ENCODE measurements around the gene PDE7B.

Gene PDE7B

DNA sequence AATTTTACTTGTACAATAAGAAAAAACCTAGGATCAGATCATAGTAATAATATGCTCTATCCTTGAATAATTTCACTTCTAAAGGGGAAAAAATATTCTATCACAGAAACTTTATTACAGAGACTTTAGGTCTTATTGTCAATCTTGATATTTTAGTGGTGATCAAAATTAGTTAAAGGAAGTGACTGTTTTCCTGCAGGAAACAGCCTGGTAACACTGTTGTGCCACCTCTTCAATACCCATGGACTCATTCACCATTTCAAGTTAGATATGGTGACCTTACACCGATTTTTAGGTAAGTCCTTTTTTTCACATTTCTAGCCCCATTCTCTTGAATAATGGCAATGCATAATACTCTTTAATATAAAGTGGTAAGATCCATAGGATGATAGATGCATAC lies 299.5 kb downstream of the PDE7B start:
- H3F3A ChIP-seq (ENCODE audit: insufficient read depth, low read length) = no peaks in the 10 kb centered on the region
- DNase-seq = no peak
- H3K79me2 ChIP-seq (ENCODE audit: low read length) = no peaks in the 10 kb centered on the region
- no peaks in the 10 kb centered on the region for H3K9me3 ChIP-seq (replicated peaks; ENCODE audit: insufficient read depth, low read length)
- no peak overlapping the region for H3K27ac ChIP-seq (ENCODE audit: low read length)
- no peak overlapping the region for H2AFZ ChIP-seq (ENCODE audit: low read length)
- no peaks in the 10 kb centered on the region for H3K36me3 ChIP-seq (replicated peaks; ENCODE audit: insufficient read depth, low read length)
- H3K9ac ChIP-seq (ENCODE audit: low read length) = no peak overlapping the region
- no peak overlapping the region for H3K4me2 ChIP-seq (ENCODE audit: low read depth, low read length)
- no peaks in the 10 kb centered on the region for H3K27me3 ChIP-seq (replicated peaks; ENCODE audit: insufficient read depth, low read length)
- TF ChIP-seq EZH2 (optimal IDR thresholded peaks at IDR 0.05; ENCODE audit: low read depth, low read length) (no peak), EZH2phosphoT487 (IDR thresholded peaks at IDR 0.05; ENCODE audit: low read length) (no peak)
- TF ChIP-seq, protein P1, sequence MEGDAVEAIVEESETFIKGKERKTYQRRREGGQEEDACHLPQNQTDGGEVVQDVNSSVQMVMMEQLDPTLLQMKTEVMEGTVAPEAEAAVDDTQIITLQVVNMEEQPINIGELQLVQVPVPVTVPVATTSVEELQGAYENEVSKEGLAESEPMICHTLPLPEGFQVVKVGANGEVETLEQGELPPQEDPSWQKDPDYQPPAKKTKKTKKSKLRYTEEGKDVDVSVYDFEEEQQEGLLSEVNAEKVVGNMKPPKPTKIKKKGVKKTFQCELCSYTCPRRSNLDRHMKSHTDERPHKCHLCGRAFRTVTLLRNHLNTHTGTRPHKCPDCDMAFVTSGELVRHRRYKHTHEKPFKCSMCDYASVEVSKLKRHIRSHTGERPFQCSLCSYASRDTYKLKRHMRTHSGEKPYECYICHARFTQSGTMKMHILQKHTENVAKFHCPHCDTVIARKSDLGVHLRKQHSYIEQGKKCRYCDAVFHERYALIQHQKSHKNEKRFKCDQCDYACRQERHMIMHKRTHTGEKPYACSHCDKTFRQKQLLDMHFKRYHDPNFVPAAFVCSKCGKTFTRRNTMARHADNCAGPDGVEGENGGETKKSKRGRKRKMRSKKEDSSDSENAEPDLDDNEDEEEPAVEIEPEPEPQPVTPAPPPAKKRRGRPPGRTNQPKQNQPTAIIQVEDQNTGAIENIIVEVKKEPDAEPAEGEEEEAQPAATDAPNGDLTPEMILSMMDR (IDR thresholded peaks at IDR 0.05; ENCODE audit: low read length) = no peak
- no peaks in the 10 kb centered on the region for H4K20me1 ChIP-seq (ENCODE audit: insufficient read depth, low read length)
- no peaks in the 10 kb centered on the region for H3K4me1 ChIP-seq (ENCODE audit: low read length)
- H3K4me3 ChIP-seq (ENCODE audit: low read length) = no peak overlapping the region
- no peaks in the 10 kb centered on the region for H3K9me2 ChIP-seq (replicated peaks; ENCODE audit: insufficient read depth, low read length)

GRCh38 chr6:136153707-136154375 lies 302.3 kb downstream of the PDE7B start:
- Histone ChIP-seq H3K4me2 (ENCODE audit: low read depth, low read length) (no peak overlapping the region), H4K20me1 (ENCODE audit: insufficient read depth, low read length) (no peaks in the 10 kb centered on the region), H3K9ac (ENCODE audit: low read length) (no peak overlapping the region), H3K79me2 (ENCODE audit: low read length) (no peaks in the 10 kb centered on the region), H3K27ac (ENCODE audit: low read length) (no peak overlapping the region), H3K36me3 (replicated peaks; ENCODE audit: insufficient read depth, low read length) (no peaks in the 10 kb centered on the region), H3K27me3 (replicated peaks; ENCODE audit: insufficient read depth, low read length) (no peaks in the 10 kb centered on the region), H3K4me1 (ENCODE audit: low read length) (no peaks in the 10 kb centered on the region), H2AFZ (ENCODE audit: low read length) (no peak overlapping the region), H3K4me3 (ENCODE audit: low read length) (no peak overlapping the region), H3K9me3 (replicated peaks; ENCODE audit: insufficient read depth, low read length) (no peaks in the 10 kb centered on the region), H3F3A (ENCODE audit: insufficient read depth, low read length) (no peaks in the 10 kb centered on the region), H3K9me2 (replicated peaks; ENCODE audit: insufficient read depth, low read length) (no peaks in the 10 kb centered on the region)
- DNase-seq = no peak
- TF ChIP-seq EZH2phosphoT487 (IDR thresholded peaks at IDR 0.05; ENCODE audit: low read length) = no peak
- no peak for TF ChIP-seq EZH2 (optimal IDR thresholded peaks at IDR 0.05; ENCODE audit: low read depth, low read length)
- TF ChIP-seq, protein P1 (IDR thresholded peaks at IDR 0.05; ENCODE audit: low read length) = no peak

DNA sequence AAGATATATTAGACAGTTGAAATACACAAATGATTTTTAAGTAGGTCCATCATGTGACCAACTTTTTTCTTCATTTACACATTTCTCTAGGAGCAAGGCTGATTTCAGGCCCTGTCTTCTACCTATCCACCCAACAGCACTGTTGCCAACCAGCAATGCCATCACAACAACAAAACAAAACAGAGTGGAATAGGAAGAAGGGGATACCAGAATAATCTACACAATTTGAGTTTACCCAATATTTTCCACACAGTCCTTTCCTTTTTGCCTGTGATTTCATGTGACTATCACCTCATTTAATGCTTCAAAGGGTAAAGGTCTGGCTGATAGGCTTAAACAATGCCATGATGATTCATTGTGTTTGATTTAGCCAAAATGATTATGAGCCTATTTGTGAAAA lies 303.7 kb downstream of the PDE7B start:
- Histone ChIP-seq H4K20me1 (ENCODE audit: insufficient read depth, low read length) (no peaks in the 10 kb centered on the region), H3F3A (ENCODE audit: insufficient read depth, low read length) (no peaks in the 10 kb centered on the region), H3K4me2 (ENCODE audit: low read depth, low read length) (no peak overlapping the region), H3K27me3 (replicated peaks; ENCODE audit: insufficient read depth, low read length) (no peaks in the 10 kb centered on the region), H3K4me3 (ENCODE audit: low read length) (no peak overlapping the region), H3K9me3 (replicated peaks; ENCODE audit: insufficient read depth, low read length) (no peaks in the 10 kb centered on the region), H3K36me3 (replicated peaks; ENCODE audit: insufficient read depth, low read length) (no peaks in the 10 kb centered on the region), H2AFZ (ENCODE audit: low read length) (no peak overlapping the region), H3K27ac (ENCODE audit: low read length) (no peak overlapping the region), H3K4me1 (ENCODE audit: low read length) (no peaks in the 10 kb centered on the region), H3K9ac (ENCODE audit: low read length) (no peak overlapping the region), H3K79me2 (ENCODE audit: low read length) (no peaks in the 10 kb centered on the region), H3K9me2 (replicated peaks; ENCODE audit: insufficient read depth, low read length) (no peaks in the 10 kb centered on the region)
- TF ChIP-seq, protein P1 (IDR thresholded peaks at IDR 0.05; ENCODE audit: low read length) = no peak
- TF ChIP-seq EZH2phosphoT487 (IDR thresholded peaks at IDR 0.05; ENCODE audit: low read length) (no peak), EZH2 (optimal IDR thresholded peaks at IDR 0.05; ENCODE audit: low read depth, low read length) (no peak)
- no peak for DNase-seq

All from MM.1S (cell line).